ENCODE results near the gene CNTN1.

GRCh38 chr12:40769846-40770245, 77.6 kb downstream of the CNTN1 start:
- TF ChIP-seq ZNF274 (IDR thresholded peaks at IDR 0.05; ENCODE audit: borderline replicate concordance, extremely low read depth, low read length): no peak
- no peak for TF ChIP-seq SIX5 (IDR thresholded peaks at IDR 0.05; ENCODE audit: low read depth, low read length)
- TF ChIP-seq, protein P1, sequence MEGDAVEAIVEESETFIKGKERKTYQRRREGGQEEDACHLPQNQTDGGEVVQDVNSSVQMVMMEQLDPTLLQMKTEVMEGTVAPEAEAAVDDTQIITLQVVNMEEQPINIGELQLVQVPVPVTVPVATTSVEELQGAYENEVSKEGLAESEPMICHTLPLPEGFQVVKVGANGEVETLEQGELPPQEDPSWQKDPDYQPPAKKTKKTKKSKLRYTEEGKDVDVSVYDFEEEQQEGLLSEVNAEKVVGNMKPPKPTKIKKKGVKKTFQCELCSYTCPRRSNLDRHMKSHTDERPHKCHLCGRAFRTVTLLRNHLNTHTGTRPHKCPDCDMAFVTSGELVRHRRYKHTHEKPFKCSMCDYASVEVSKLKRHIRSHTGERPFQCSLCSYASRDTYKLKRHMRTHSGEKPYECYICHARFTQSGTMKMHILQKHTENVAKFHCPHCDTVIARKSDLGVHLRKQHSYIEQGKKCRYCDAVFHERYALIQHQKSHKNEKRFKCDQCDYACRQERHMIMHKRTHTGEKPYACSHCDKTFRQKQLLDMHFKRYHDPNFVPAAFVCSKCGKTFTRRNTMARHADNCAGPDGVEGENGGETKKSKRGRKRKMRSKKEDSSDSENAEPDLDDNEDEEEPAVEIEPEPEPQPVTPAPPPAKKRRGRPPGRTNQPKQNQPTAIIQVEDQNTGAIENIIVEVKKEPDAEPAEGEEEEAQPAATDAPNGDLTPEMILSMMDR (IDR thresholded peaks at IDR 0.05; ENCODE audit: control extremely low read depth in 1 of 3, insufficient read depth in 1 of 3, low read depth in 1 of 3, low read length in 3 of 3): no peak
- no peak for TF ChIP-seq POLR2A (IDR thresholded peaks at IDR 0.05; ENCODE audit: control extremely low read depth in 1 of 2, low read depth in 2 of 2, low read length in 2 of 2)
- no peak for TF ChIP-seq YY1 (IDR thresholded peaks at IDR 0.05; ENCODE audit: low read depth, low read length)
- no peak for TF ChIP-seq EP300 (IDR thresholded peaks at IDR 0.05; ENCODE audit: borderline replicate concordance in 1 of 2, low read depth in 2 of 2, low read length in 2 of 2)
- no peak for TF ChIP-seq JUND (IDR thresholded peaks at IDR 0.05; ENCODE audit: low read length)

Data from H1 (cell line).